Panc1 (cell line): Measurements from ENCODE around the gene UBE2L3. TPM values are rescaled to one million over a fixed set of nuclear protein-coding genes. Genes with fewer than 3 reads are reported as not detected.

ENCODE experiments used
- ATAC-seq: fragments of 200-7000 bp; cut with Tn5 transposase; 2 replicates; pipeline ENCODE4 v1.9.1; 2020; ENCODE audit warnings: mild to moderate bottlenecking, moderate library complexity
- BruUV-seq: library from RNA; stranded (reverse); fragments of 400-500 nt; replicated peaks from 2 replicates; lab custom pipeline; 2021; lab: Mats Ljungman, UMichigan
- CTCF ChIA-PET: fragments of 300-600 bp; sonication (Branson Sonifier 250); formaldehyde crosslinking; loops from one replicate; lab custom pipeline; 2022; ENCODE audit warnings: antibody characterized with exemption; lab: Charles Lee
- POLR2A ChIA-PET: fragments of 300-600 bp; sonication (Branson Sonifier 250); formaldehyde crosslinking; loops from one replicate; lab custom pipeline; 2022; ENCODE audit warnings: antibody characterized with exemption; lab: Charles Lee
- DNase-seq: peaks from one replicate; pipeline ENCODE4 v3.0.0-alpha.2; 2010; ENCODE audit warnings: low read depth, low spot score
- H3K27ac ChIP-seq: 2 replicates; pipeline ENCODE4 v1.5.1; 2011; ENCODE audit warnings: mild to moderate bottlenecking, low read length, inconsistent platforms
- H3K27me3 ChIP-seq: fragments of 200-500 bp; sonication (Bioruptor generic); 2 replicates; pipeline ENCODE4 v1.6.0; 2014; ENCODE audit warnings: low read length, inconsistent platforms; ENCODE audit not compliant: control insufficient read depth, insufficient read depth
- H3K36me3 ChIP-seq: fragments of 200-500 bp; sonication (Bioruptor generic); 2 replicates; pipeline ENCODE4 v1.5.1; 2014; ENCODE audit warnings: inconsistent platforms, mild to moderate bottlenecking, low read length, moderate library complexity; ENCODE audit not compliant: control insufficient read depth, insufficient read depth
- H3K4me1 ChIP-seq: 2 replicates; pipeline ENCODE4 v1.5.1; 2011; ENCODE audit warnings: inconsistent platforms, mild to moderate bottlenecking, low read length, moderate library complexity; ENCODE audit not compliant: control insufficient read depth, insufficient read depth
- H3K4me3 ChIP-seq, 2 experiments: 2 replicates each; pipeline ENCODE4 v1.5.1; 2011 to 2012; ENCODE audit warnings: low read depth in 2 of 2, low read length in 2 of 2, mild to moderate bottlenecking in 2 of 2, inconsistent platforms in 1 of 2, moderate library complexity in 1 of 2
- H3K9me3 ChIP-seq: fragments of 200-500 bp; sonication (Bioruptor generic); 2 replicates; pipeline ENCODE4 v1.5.1; 2014; ENCODE audit warnings: low read depth, mild to moderate bottlenecking, inconsistent platforms, low read length, moderate library complexity; ENCODE audit not compliant: control insufficient read depth, insufficient read depth
- POLR2AphosphoS5 ChIP-seq: IDR thresholded peaks from 2 replicates; pipeline ENCODE4 v1.6.1; 2012; ENCODE audit warnings: mild to moderate bottlenecking, low read depth, low read length, moderate library complexity
- SIN3A ChIP-seq: IDR thresholded peaks from 2 replicates; pipeline ENCODE4 v1.6.1; 2012; ENCODE audit warnings: low read depth, mild to moderate bottlenecking, low read length, moderate library complexity, borderline replicate concordance; ENCODE audit not compliant: insufficient read depth
- TCF7L2 ChIP-seq: IDR thresholded peaks from 2 replicates; pipeline ENCODE4 v1.6.1; 2011; ENCODE audit warnings: mild to moderate bottlenecking, low read depth, low read length, inconsistent platforms
- in situ Hi-C: cut with HindIII; loops from 2 replicates; pipeline ENCODE4 v1.10.0; 2016; ENCODE audit warnings: low sequenced_read_pairs, low pct_unique_long_range_greater_than_20kb
- intact Hi-C: fragments of 100-400 bp; cut with micrococcal nuclease; formaldehyde crosslinking; loops from one replicate; pipeline ENCODE4 v1.10.0; 2022; ENCODE audit not compliant: unreplicated experiment
- total RNA-seq: library from RNA; stranded (reverse); gene quantifications from one replicate; pipeline ENCODE4 v1.2.1, GENCODE V29; 2021; ENCODE audit not compliant: unreplicated experiment
- TF ChIP-seq, protein P1 (sequence below), 2 experiments: IDR thresholded peaks; 2 replicates each; pipeline ENCODE4 v1.6.1; 2011 to 2012; ENCODE audit warnings: low read depth in 2 of 2, control low read depth in 1 of 2, low read length in 1 of 2, mild to moderate bottlenecking in 1 of 2, moderate library complexity in 1 of 2; ENCODE audit not compliant: insufficient read depth in 1 of 2
- TF ChIP-seq, protein P2 (sequence below): fragments of 450-650 bp; IDR thresholded peaks from 2 replicates; pipeline ENCODE4 v1.5.1; 2017; ENCODE audit warnings: mild to moderate bottlenecking

Gene UBE2L3
- total RNA-seq, 1 experiment from 2014 or later: 51.1 TPM

DNA sequence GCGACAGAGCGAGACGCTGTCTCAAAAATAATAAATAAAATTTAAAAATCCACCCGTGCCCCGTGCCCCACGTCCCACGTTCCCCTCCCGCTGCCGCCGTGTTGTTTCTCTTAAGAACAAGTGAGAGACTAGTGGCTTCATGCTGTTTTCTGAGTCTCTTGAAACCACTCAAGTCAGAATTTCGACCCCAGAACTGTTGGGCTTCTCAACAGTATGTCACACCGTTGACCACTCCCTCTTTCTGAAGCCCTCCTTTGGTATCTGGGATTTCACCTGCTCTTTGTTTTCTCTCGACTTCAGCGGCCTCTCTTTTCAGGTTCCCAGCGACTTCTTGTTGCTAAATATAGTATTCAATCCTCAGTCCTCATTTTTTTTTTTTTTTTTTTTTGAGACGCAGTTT, 99.3 kb downstream of the UBE2L3 start:
- no peaks in the 10 kb centered on the region for H3K9me3 ChIP-seq
- in situ Hi-C loops (no loop called here), intact Hi-C loops (no loop called here)
- TF ChIP-seq, protein P1, sequence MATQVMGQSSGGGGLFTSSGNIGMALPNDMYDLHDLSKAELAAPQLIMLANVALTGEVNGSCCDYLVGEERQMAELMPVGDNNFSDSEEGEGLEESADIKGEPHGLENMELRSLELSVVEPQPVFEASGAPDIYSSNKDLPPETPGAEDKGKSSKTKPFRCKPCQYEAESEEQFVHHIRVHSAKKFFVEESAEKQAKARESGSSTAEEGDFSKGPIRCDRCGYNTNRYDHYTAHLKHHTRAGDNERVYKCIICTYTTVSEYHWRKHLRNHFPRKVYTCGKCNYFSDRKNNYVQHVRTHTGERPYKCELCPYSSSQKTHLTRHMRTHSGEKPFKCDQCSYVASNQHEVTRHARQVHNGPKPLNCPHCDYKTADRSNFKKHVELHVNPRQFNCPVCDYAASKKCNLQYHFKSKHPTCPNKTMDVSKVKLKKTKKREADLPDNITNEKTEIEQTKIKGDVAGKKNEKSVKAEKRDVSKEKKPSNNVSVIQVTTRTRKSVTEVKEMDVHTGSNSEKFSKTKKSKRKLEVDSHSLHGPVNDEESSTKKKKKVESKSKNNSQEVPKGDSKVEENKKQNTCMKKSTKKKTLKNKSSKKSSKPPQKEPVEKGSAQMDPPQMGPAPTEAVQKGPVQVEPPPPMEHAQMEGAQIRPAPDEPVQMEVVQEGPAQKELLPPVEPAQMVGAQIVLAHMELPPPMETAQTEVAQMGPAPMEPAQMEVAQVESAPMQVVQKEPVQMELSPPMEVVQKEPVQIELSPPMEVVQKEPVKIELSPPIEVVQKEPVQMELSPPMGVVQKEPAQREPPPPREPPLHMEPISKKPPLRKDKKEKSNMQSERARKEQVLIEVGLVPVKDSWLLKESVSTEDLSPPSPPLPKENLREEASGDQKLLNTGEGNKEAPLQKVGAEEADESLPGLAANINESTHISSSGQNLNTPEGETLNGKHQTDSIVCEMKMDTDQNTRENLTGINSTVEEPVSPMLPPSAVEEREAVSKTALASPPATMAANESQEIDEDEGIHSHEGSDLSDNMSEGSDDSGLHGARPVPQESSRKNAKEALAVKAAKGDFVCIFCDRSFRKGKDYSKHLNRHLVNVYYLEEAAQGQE (IDR thresholded peaks at IDR 0.05; ENCODE audit: insufficient read depth in 1 of 2, low read depth in 2 of 2, low read length in 1 of 2): no peak
- TF ChIP-seq POLR2AphosphoS5 (no peak), TCF7L2 (no peak), SIN3A (no peak)
- TF ChIP-seq, protein P2, sequence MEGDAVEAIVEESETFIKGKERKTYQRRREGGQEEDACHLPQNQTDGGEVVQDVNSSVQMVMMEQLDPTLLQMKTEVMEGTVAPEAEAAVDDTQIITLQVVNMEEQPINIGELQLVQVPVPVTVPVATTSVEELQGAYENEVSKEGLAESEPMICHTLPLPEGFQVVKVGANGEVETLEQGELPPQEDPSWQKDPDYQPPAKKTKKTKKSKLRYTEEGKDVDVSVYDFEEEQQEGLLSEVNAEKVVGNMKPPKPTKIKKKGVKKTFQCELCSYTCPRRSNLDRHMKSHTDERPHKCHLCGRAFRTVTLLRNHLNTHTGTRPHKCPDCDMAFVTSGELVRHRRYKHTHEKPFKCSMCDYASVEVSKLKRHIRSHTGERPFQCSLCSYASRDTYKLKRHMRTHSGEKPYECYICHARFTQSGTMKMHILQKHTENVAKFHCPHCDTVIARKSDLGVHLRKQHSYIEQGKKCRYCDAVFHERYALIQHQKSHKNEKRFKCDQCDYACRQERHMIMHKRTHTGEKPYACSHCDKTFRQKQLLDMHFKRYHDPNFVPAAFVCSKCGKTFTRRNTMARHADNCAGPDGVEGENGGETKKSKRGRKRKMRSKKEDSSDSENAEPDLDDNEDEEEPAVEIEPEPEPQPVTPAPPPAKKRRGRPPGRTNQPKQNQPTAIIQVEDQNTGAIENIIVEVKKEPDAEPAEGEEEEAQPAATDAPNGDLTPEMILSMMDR: no peak
- peak overlapping the region; percentile 79 to 80 for H3K4me3 ChIP-seq
- H3K27me3 ChIP-seq: no peaks in the 10 kb centered on the region
- peaks cover 5% of the 10 kb centered on the region; the same call in 1 of the 2 replicates for H3K36me3 ChIP-seq
- peak overlapping the region; percentile 63; the same call in 1 of the 2 replicates for H3K27ac ChIP-seq
- CTCF ChIA-PET: no interaction called here
- no peak for ATAC-seq
- no TSS peak for BruUV-seq
- H3K4me1 ChIP-seq: no peaks in the 10 kb centered on the region
- POLR2A ChIA-PET: no interaction called here
- DNase-seq: no peak

DNA sequence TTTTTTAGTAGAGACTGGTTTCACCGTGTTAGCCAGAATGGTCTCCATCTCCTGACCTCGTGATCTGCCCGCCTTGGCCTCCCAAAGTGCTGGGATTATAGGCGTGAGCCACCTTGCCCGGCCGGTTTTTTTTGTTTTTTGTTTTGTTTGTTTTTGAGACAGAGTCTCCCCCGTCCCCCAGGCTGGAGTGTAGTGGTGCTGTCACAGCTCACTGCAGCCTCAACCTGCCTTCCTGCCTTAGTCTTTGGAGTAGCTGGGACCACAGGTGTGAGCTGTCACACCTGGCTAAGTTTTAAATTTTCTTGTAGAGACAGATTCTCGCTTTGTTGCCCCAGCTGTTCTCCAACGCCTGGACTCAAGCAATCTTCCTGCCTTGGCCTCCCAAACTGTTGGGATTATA, 101.5 kb downstream of the UBE2L3 start:
- H3K27ac ChIP-seq: no peak overlapping the region
- BruUV-seq: no TSS peak
- CTCF ChIA-PET: no interaction called here

More for the DNA sequence above, 101.5 kb downstream of the UBE2L3 start:
- no peak for TF ChIP-seq POLR2AphosphoS5
- TF ChIP-seq, protein P1 (IDR thresholded peaks at IDR 0.05; ENCODE audit: insufficient read depth in 1 of 2, low read depth in 2 of 2, low read length in 1 of 2): no peak
- TF ChIP-seq, protein P2: no peak
- TF ChIP-seq SIN3A: no peak
- no peak for TF ChIP-seq TCF7L2
- DNase-seq (no peak), ATAC-seq (no peak)
- no peaks in the 10 kb centered on the region for H3K27me3 ChIP-seq
- H3K9me3 ChIP-seq: no peaks in the 10 kb centered on the region
- H3K4me1 ChIP-seq: no peaks in the 10 kb centered on the region
- intact Hi-C loops (no loop called here), in situ Hi-C loops (no loop called here)
- H3K4me3 ChIP-seq: no peak overlapping the region
- POLR2A ChIA-PET: no interaction called here
- peaks cover 5% of the 10 kb centered on the region; the same call in 1 of the 2 replicates for H3K36me3 ChIP-seq
